SK-N-SH (cell line): ENCODE data around the gene NTNG2. TPM values are rescaled to one million over a fixed set of nuclear protein-coding genes. Genes with fewer than 3 reads are reported as not detected.

ENCODE experiments used
- CTCF ChIA-PET: fragments of 300-600, 350-600 bp; formaldehyde crosslinking; extraction: SDS; loops from one replicate; lab custom pipeline; 2021; lab: Yijun Ruan, JAX
- POLR2A ChIA-PET: fragments of 350-600 bp; sonication (Branson Sonifier 250); formaldehyde crosslinking; extraction: SDS; loops from one replicate; lab custom pipeline; 2020; ENCODE audit warnings: antibody characterized with exemption, inconsistent platforms; lab: Yijun Ruan, JAX
- DNase-seq: peaks from one replicate; pipeline ENCODE4 v3.0.0; 2012
- H2AFZ ChIP-seq: fragments of 200-600 bp; sonication (generic); 2 replicates; pipeline ENCODE4 v1.8.1; 2016; ENCODE audit warnings: antibody characterized with exemption, mild to moderate bottlenecking, low read depth
- H3F3A ChIP-seq: fragments of 200-600 bp; sonication (generic); replicated peaks from 2 replicates; pipeline ENCODE3; 2016; ENCODE audit warnings: antibody characterized with exemption, mild to moderate bottlenecking; ENCODE audit not compliant: insufficient read depth
- H3K27ac ChIP-seq, 2 experiments: fragments of 200-500 bp in 1 of 2; fragments of 200-600 bp in 1 of 2; sonication (Bioruptor generic) in 1 of 2; sonication (generic), shearing (Covaris generic) in 1 of 2; 2 replicates each; pipeline versions ENCODE4 v1.5.1 to v1.6.1; 2014 to 2016; ENCODE audit warnings: low read depth in 2 of 2, inconsistent platforms in 1 of 2, low read length in 1 of 2, mild to moderate bottlenecking in 1 of 2, mixed read lengths in 1 of 2
- H3K27me3 ChIP-seq: fragments of 200-600 bp; sonication (generic), shearing (Covaris generic); 2 replicates; pipeline ENCODE4 v1.6.1; 2016; ENCODE audit warnings: mixed run types; ENCODE audit not compliant: insufficient read depth
- H3K36me3 ChIP-seq, 2 experiments: fragments of 200-500 bp in 1 of 2; fragments of 200-600 bp in 1 of 2; sonication (Bioruptor generic) in 1 of 2; sonication (generic) in 1 of 2; replicated peaks in 1 of 2; 2 replicates each; pipeline versions ENCODE3 to v1.5.1; 2014 to 2016; ENCODE audit warnings: low read length in 1 of 2, mild to moderate bottlenecking in 1 of 2; ENCODE audit not compliant: insufficient read depth in 2 of 2, control insufficient read depth in 1 of 2
- H3K4me1 ChIP-seq, 2 experiments: fragments of 200-500 bp in 1 of 2; fragments of 200-600 bp in 1 of 2; sonication (Bioruptor generic) in 1 of 2; sonication (generic), shearing (Covaris generic) in 1 of 2; 2 replicates each; pipeline versions ENCODE4 v1.5.1 to v1.6.1; 2014 to 2016; ENCODE audit warnings: low read depth in 1 of 2, low read length in 1 of 2, mixed run types in 1 of 2; ENCODE audit not compliant: insufficient read depth in 2 of 2, control insufficient read depth in 1 of 2
- H3K4me2 ChIP-seq: fragments of 200-600 bp; sonication (generic), shearing (Covaris generic); 2 replicates; pipeline ENCODE4 v1.6.1; 2017; ENCODE audit warnings: mixed run types
- H3K4me3 ChIP-seq, 2 experiments: fragments of 200-500 bp in 1 of 2; fragments of 200-600 bp in 1 of 2; sonication (Bioruptor generic) in 1 of 2; sonication (generic), shearing (Covaris generic) in 1 of 2; 2 replicates each; pipeline versions ENCODE4 v1.5.1 to v1.8.1; 2014 to 2016; ENCODE audit warnings: low read depth in 2 of 2, inconsistent platforms in 1 of 2, low read length in 1 of 2, mild to moderate bottlenecking in 1 of 2, mixed read lengths in 1 of 2, moderate library complexity in 1 of 2
- H3K79me2 ChIP-seq: fragments of 200-600 bp; sonication (generic); 2 replicates; pipeline ENCODE4 v1.8.1; 2017; ENCODE audit warnings: mild to moderate bottlenecking; ENCODE audit not compliant: insufficient read depth
- H3K9ac ChIP-seq: fragments of 200-600 bp; sonication (generic); 2 replicates; pipeline ENCODE4 v1.6.1; 2017; ENCODE audit warnings: mixed run types
- H3K9me2 ChIP-seq: fragments of 200-600 bp; sonication (generic); 2 replicates; pipeline ENCODE4 v1.6.1; 2017; ENCODE audit warnings: mixed run types
- H3K9me3 ChIP-seq: fragments of 200-600 bp; sonication (generic); 2 replicates; pipeline ENCODE4 v1.6.1; 2017; ENCODE audit warnings: mixed run types, mild to moderate bottlenecking, moderate library complexity
- H4K20me1 ChIP-seq: fragments of 200-600 bp; sonication (generic); 2 replicates; pipeline ENCODE4 v1.6.1; 2017; ENCODE audit warnings: mild to moderate bottlenecking, mixed run types; ENCODE audit not compliant: insufficient read depth
- EP300 ChIP-seq, 2 experiments: IDR thresholded peaks; 2 replicates each; pipeline versions ENCODE4 v1.4.0 to v1.6.1; 2012; ENCODE audit warnings: borderline replicate concordance in 1 of 2, low read depth in 1 of 2, low read length in 1 of 2
- EZH2phosphoT487 ChIP-seq: fragments of 200-600 bp; sonication (generic); IDR thresholded peaks from 2 replicates; pipeline ENCODE4 v1.6.1; 2017; ENCODE audit warnings: low read depth, mixed run types, mild to moderate bottlenecking, antibody characterized with exemption, moderate library complexity, borderline replicate concordance
- FOXJ3 ChIP-seq: sonication (generic); formaldehyde crosslinking; IDR thresholded peaks from 2 replicates; pipeline ENCODE4 v1.5.1; 2020; ENCODE audit warnings: mild to moderate bottlenecking, missing genetic modification reagents
- GABPA ChIP-seq: IDR thresholded peaks from 2 replicates; pipeline ENCODE4 v1.4.0; 2012; ENCODE audit warnings: low read depth, mild to moderate bottlenecking
- MEF2A ChIP-seq: IDR thresholded peaks from 2 replicates; pipeline ENCODE4 v1.4.0; 2012; ENCODE audit warnings: low read depth, borderline replicate concordance
- NFIC ChIP-seq: IDR thresholded peaks from 2 replicates; pipeline ENCODE4 v1.4.0; 2012; ENCODE audit warnings: borderline replicate concordance
- NRF1 ChIP-seq: IDR thresholded peaks from 2 replicates; pipeline ENCODE4 v1.6.1; 2012; ENCODE audit warnings: low read depth, mild to moderate bottlenecking, low read length
- POLR2AphosphoS5 ChIP-seq: IDR thresholded peaks from 2 replicates; pipeline ENCODE4 v1.6.1; 2012; ENCODE audit warnings: low read depth, low read length
- RAD21 ChIP-seq: IDR thresholded peaks from 2 replicates; pipeline ENCODE4 v1.6.1; 2012; ENCODE audit warnings: mild to moderate bottlenecking, low read length
- RCOR1 ChIP-seq: fragments of 150-350 bp; IDR thresholded peaks from 2 replicates; pipeline ENCODE4 v1.6.1; 2017; ENCODE audit warnings: antibody characterized with exemption, low read length
- SIN3A ChIP-seq: IDR thresholded peaks from 2 replicates; pipeline ENCODE4 v1.6.1; 2012; ENCODE audit warnings: low read depth, mild to moderate bottlenecking, low read length, moderate library complexity, borderline replicate concordance
- SMC3 ChIP-seq: IDR thresholded peaks from 2 replicates; pipeline ENCODE4 v1.6.1; 2012; ENCODE audit warnings: low read depth, low read length, improper control_type of control experiment
- TAF1 ChIP-seq: IDR thresholded peaks from 2 replicates; pipeline ENCODE4 v1.6.1; 2012; ENCODE audit warnings: low read depth, mild to moderate bottlenecking, low read length, moderate library complexity, borderline replicate concordance
- TCF12 ChIP-seq: IDR thresholded peaks from 2 replicates; pipeline ENCODE4 v1.4.0; 2012
- USF2 ChIP-seq: fragments of 150-350 bp; IDR thresholded peaks from 2 replicates; pipeline ENCODE4 v1.6.1; 2017; ENCODE audit warnings: antibody characterized with exemption, low read length, low read depth, borderline replicate concordance
- WGBS: methylation state at CpG from one replicate; pipeline ENCODE4 v1.1.6; 2017; ENCODE audit warnings: low lambda C conversion rate; 5-methylcytosine and 5-hydroxymethylcytosine counted together
- polyA plus RNA-seq, 3 experiments: library from polyadenylated mRNA; depleted of rRNA; stranded (reverse); fragments of >200 nt; gene quantifications; 2 replicates each; pipeline ENCODE4 v1.2.3, GENCODE V29; 2012
- TF ChIP-seq, protein P1 (sequence below): IDR thresholded peaks from 2 replicates; pipeline ENCODE4 v1.4.0; 2012; ENCODE audit warnings: low read depth, borderline replicate concordance
- TF ChIP-seq, protein P2 (sequence below): IDR thresholded peaks from 2 replicates; pipeline ENCODE4 v1.4.0; 2012; ENCODE audit warnings: low read depth, borderline replicate concordance
- TF ChIP-seq, protein P3 (sequence below): fragments of 200-600 bp; sonication (generic); IDR thresholded peaks from 2 replicates; pipeline ENCODE4 v1.6.1; 2017; ENCODE audit warnings: antibody characterized with exemption, mild to moderate bottlenecking, moderate library complexity
- TF ChIP-seq, protein P4 (sequence below): IDR thresholded peaks from 2 replicates; pipeline ENCODE4; 2012

The NTNG2 gene
- polyA plus RNA-seq, 1 of the 3 experiments (the other 2 are of a cell fraction): 6.1 TPM

DNA sequence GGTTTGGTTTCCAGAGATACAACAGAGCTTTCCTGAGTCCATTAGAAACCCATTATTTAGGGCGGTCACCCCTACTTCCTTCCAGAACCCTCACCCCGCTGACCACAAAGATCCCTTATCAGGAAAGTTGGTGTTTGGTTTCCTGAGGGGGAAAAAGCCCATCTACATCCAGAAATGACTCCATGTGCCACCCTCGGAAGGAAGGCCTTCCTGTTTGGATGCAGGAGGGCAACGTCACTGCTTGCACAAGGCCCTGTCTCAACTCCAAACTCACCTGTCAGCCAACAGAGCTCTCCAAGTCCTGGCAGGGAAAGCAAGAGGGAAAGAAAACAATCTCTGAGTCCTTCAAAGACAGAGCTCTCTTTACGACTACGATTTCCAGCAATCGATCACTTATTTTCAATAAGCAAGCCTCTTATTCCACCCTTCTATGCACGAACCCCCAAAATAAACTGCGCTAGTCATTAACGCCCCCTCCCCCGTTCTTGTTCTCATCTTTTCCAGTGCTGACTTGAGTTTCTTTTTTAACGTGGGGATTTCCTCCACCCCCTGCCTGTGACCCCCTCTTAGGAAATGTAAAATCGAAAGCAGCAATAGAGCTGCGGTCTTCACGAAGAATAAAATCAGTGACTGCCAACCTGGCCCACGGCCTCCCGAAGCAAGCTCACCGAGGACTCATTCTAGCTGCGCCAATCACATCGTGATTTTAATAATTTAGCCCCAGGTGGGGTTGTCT, 35.7 kb upstream of the NTNG2 start:
- TF ChIP-seq NRF1 (no peak), TCF12 (no peak), POLR2AphosphoS5 (no peak), SIN3A (no peak), FOXJ3 (CRISPR knock-in tag) (no peak), TAF1 (no peak), MEF2A (no peak), USF2 (no peak), NFIC (no peak), RAD21 (no peak), RCOR1 (no peak), GABPA (no peak), EZH2phosphoT487 (no peak), SMC3 (no peak), EP300 (IDR thresholded peaks at IDR 0.05; ENCODE audit: borderline replicate concordance in 1 of 2, low read depth in 1 of 2, low read length in 1 of 2) (no peak)
- TF ChIP-seq, protein P1, sequence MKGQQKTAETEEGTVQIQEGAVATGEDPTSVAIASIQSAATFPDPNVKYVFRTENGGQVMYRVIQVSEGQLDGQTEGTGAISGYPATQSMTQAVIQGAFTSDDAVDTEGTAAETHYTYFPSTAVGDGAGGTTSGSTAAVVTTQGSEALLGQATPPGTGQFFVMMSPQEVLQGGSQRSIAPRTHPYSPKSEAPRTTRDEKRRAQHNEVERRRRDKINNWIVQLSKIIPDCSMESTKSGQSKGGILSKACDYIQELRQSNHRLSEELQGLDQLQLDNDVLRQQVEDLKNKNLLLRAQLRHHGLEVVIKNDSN: no peak
- TF ChIP-seq, protein P2, sequence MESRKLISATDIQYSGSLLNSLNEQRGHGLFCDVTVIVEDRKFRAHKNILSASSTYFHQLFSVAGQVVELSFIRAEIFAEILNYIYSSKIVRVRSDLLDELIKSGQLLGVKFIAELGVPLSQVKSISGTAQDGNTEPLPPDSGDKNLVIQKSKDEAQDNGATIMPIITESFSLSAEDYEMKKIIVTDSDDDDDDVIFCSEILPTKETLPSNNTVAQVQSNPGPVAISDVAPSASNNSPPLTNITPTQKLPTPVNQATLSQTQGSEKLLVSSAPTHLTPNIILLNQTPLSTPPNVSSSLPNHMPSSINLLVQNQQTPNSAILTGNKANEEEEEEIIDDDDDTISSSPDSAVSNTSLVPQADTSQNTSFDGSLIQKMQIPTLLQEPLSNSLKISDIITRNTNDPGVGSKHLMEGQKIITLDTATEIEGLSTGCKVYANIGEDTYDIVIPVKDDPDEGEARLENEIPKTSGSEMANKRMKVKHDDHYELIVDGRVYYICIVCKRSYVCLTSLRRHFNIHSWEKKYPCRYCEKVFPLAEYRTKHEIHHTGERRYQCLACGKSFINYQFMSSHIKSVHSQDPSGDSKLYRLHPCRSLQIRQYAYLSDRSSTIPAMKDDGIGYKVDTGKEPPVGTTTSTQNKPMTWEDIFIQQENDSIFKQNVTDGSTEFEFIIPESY: no peak
- TF ChIP-seq, protein P3, sequence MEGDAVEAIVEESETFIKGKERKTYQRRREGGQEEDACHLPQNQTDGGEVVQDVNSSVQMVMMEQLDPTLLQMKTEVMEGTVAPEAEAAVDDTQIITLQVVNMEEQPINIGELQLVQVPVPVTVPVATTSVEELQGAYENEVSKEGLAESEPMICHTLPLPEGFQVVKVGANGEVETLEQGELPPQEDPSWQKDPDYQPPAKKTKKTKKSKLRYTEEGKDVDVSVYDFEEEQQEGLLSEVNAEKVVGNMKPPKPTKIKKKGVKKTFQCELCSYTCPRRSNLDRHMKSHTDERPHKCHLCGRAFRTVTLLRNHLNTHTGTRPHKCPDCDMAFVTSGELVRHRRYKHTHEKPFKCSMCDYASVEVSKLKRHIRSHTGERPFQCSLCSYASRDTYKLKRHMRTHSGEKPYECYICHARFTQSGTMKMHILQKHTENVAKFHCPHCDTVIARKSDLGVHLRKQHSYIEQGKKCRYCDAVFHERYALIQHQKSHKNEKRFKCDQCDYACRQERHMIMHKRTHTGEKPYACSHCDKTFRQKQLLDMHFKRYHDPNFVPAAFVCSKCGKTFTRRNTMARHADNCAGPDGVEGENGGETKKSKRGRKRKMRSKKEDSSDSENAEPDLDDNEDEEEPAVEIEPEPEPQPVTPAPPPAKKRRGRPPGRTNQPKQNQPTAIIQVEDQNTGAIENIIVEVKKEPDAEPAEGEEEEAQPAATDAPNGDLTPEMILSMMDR: no peak
- TF ChIP-seq, protein P4, sequence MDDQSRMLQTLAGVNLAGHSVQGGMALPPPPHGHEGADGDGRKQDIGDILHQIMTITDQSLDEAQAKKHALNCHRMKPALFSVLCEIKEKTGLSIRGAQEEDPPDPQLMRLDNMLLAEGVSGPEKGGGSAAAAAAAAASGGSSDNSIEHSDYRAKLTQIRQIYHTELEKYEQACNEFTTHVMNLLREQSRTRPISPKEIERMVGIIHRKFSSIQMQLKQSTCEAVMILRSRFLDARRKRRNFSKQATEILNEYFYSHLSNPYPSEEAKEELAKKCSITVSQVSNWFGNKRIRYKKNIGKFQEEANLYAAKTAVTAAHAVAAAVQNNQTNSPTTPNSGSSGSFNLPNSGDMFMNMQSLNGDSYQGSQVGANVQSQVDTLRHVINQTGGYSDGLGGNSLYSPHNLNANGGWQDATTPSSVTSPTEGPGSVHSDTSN: no peak
- Histone ChIP-seq H3K9ac (no peak overlapping the region), H3K36me3 (no peaks in the 10 kb centered on the region), H3K27ac (no peak overlapping the region), H3K9me3 (no peaks in the 10 kb centered on the region), H3K4me1 (no peaks in the 10 kb centered on the region; a peak in 1 of 4 replicates), H3K79me2 (no peaks in the 10 kb centered on the region), H3K9me2 (no peaks in the 10 kb centered on the region), H3K4me2 (no peak overlapping the region), H4K20me1 (no peaks in the 10 kb centered on the region), H3K4me3 (no peak overlapping the region), H2AFZ (no peak overlapping the region), H3K27me3 (peaks cover 23% of the 10 kb centered on the region), H3F3A (no peaks in the 10 kb centered on the region)
- ChIA-PET POLR2A (no interaction called here), CTCF (interaction anchor here (1.5 kb wide), 1 partner anchor 19 kb away, joined by 3 read pairs; no protein-coding TSS in a partner anchor)
- 74% methylated on average over 20 of the region's 20 CpGs for WGBS
- DNase-seq: no peak
